ENCODE measurements around the gene OTUB2.

The OTUB2 gene

DNA sequence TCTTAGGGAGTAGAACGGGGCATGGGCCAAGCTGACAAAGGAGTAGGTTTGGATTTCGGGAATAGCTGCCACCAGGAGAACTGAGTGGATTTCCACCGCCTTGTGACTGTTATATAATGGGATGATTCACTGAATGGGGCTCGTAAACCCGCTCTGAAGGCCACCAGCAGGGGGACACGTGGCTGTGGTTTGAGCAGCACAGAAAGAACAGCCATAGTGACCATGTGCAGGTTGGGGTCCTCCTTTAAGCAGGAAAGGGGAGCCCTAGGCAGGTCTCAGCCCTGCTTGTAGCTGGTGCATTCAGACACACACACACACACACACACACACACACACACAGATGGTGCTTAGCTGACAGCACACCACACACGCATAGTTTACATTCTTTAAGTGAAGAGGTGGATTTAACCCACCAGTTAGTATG lies 41.1 kb upstream of the OTUB2 start:
- Histone ChIP-seq H3K9me3 (ENCODE audit: control insufficient read depth, low read length) (no peaks in the 10 kb centered on the region), H3K27ac (ENCODE audit: low read depth, low read length, severe bottlenecking) (no peak overlapping the region), H3K36me3 (ENCODE audit: control insufficient read depth, insufficient read depth, low read length) (no peaks in the 10 kb centered on the region), H3K4me3 (ENCODE audit: extremely low read depth, insufficient read depth, low read length, poor library complexity, severe bottlenecking) (no peak overlapping the region), H3K4me1 (ENCODE audit: control insufficient read depth, insufficient read depth, low read length, poor library complexity, severe bottlenecking) (peaks cover 4% of the 10 kb centered on the region)
- 25 to 33% methylated on average over 6 of the region's 7 CpGs for WGBS, 2 experiments (ENCODE audit: insufficient coverage in 2 of 2)

GRCh38 chr14:93986955-93987354 lies 39.2 kb upstream of the OTUB2 start:
- Histone ChIP-seq H3K9me3 (ENCODE audit: control insufficient read depth, low read length) (no peaks in the 10 kb centered on the region), H3K36me3 (ENCODE audit: control insufficient read depth, insufficient read depth, low read length) (no peaks in the 10 kb centered on the region), H3K4me1 (ENCODE audit: control insufficient read depth, insufficient read depth, low read length, poor library complexity, severe bottlenecking) (peaks cover 4% of the 10 kb centered on the region), H3K27ac (ENCODE audit: low read depth, low read length, severe bottlenecking) (no peak overlapping the region), H3K4me3 (ENCODE audit: extremely low read depth, insufficient read depth, low read length, poor library complexity, severe bottlenecking) (no peak overlapping the region)
- WGBS, 2 experiments (ENCODE audit: insufficient coverage in 2 of 2): 65 to 77% methylated on average over 8 to 9 of the region's 9 CpGs

DNA sequence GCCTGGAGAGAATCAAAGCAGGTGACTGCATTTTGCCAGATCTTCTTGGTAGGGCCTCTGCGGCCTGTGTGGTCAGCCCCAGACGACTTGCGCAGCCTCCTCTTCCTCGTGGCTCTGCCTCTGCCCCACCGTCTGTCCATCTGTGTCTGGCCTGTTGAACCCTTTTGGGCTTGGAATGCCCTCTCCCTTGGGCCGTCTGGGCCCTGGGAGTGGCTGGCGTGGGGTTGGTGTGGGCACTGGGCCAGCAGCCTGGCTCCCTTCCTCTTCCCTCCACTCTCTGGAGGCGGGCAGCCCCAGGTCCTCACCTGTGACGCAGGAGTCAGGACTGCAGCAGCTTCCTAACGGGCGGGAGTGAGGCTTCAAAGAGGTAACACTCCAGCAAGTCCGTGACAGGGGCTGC lies 38.8 kb upstream of the OTUB2 start:
- WGBS, 2 experiments (ENCODE audit: insufficient coverage in 2 of 2): 76 to 79% methylated on average over 8 of the region's 12 CpGs
- H3K9me3 ChIP-seq (ENCODE audit: control insufficient read depth, low read length): no peaks in the 10 kb centered on the region
- H3K4me3 ChIP-seq (ENCODE audit: extremely low read depth, insufficient read depth, low read length, poor library complexity, severe bottlenecking): no peak overlapping the region
- no peak overlapping the region for H3K27ac ChIP-seq (ENCODE audit: low read depth, low read length, severe bottlenecking)
- peaks cover 4% of the 10 kb centered on the region for H3K4me1 ChIP-seq (ENCODE audit: control insufficient read depth, insufficient read depth, low read length, poor library complexity, severe bottlenecking)
- no peaks in the 10 kb centered on the region for H3K36me3 ChIP-seq (ENCODE audit: control insufficient read depth, insufficient read depth, low read length)

- H3K4me1 ChIP-seq (ENCODE audit: control insufficient read depth, insufficient read depth, low read length, poor library complexity, severe bottlenecking): peaks cover 4% of the 10 kb centered on the region
- 53 to 73% methylated on average over 1 to 3 of the region's 3 CpGs for WGBS, 2 experiments (ENCODE audit: insufficient coverage in 2 of 2)
These were observed 38.2 kb upstream of the OTUB2 start for GRCh38 chr14:93987815-93988476.

GRCh38 chr14:93989939-93990338 lies 36.2 kb upstream of the OTUB2 start:
- Histone ChIP-seq H3K4me3 (ENCODE audit: extremely low read depth, insufficient read depth, low read length, poor library complexity, severe bottlenecking) (no peak overlapping the region), H3K27ac (ENCODE audit: low read depth, low read length, severe bottlenecking) (no peak overlapping the region), H3K4me1 (ENCODE audit: control insufficient read depth, insufficient read depth, low read length, poor library complexity, severe bottlenecking) (no peaks in the 10 kb centered on the region), H3K9me3 (ENCODE audit: control insufficient read depth, low read length) (no peaks in the 10 kb centered on the region), H3K36me3 (ENCODE audit: control insufficient read depth, insufficient read depth, low read length) (no peaks in the 10 kb centered on the region)
- WGBS, 2 experiments (ENCODE audit: insufficient coverage in 2 of 2): 63 to 100% methylated on average over 2 of the region's 4 CpGs

More at GRCh38 chr14:93987815-93988476, 38.2 kb upstream of the OTUB2 start:
- Histone ChIP-seq H3K4me3 (ENCODE audit: extremely low read depth, insufficient read depth, low read length, poor library complexity, severe bottlenecking) (no peak overlapping the region), H3K27ac (ENCODE audit: low read depth, low read length, severe bottlenecking) (no peak overlapping the region), H3K9me3 (ENCODE audit: control insufficient read depth, low read length) (no peaks in the 10 kb centered on the region), H3K36me3 (ENCODE audit: control insufficient read depth, insufficient read depth, low read length) (no peaks in the 10 kb centered on the region)

GRCh38 chr14:93991212-93991611 lies 34.9 kb upstream of the OTUB2 start:
- H3K4me1 ChIP-seq (ENCODE audit: control insufficient read depth, insufficient read depth, low read length, poor library complexity, severe bottlenecking): no peaks in the 10 kb centered on the region
- no peaks in the 10 kb centered on the region for H3K9me3 ChIP-seq (ENCODE audit: control insufficient read depth, low read length)
- no peaks in the 10 kb centered on the region for H3K36me3 ChIP-seq (ENCODE audit: control insufficient read depth, insufficient read depth, low read length)
- H3K4me3 ChIP-seq (ENCODE audit: extremely low read depth, insufficient read depth, low read length, poor library complexity, severe bottlenecking): no peak overlapping the region
- no peak overlapping the region for H3K27ac ChIP-seq (ENCODE audit: low read depth, low read length, severe bottlenecking)
- 91% methylated on average over 7 to 10 of the region's 10 CpGs for whole genome bisulfite sequencing, 2 experiments (ENCODE audit: insufficient coverage in 2 of 2)

GRCh38 chr14:93991649-93992048 lies 34.5 kb upstream of the OTUB2 start:
- Histone ChIP-seq H3K27ac (ENCODE audit: low read depth, low read length, severe bottlenecking) (no peak overlapping the region), H3K4me1 (ENCODE audit: control insufficient read depth, insufficient read depth, low read length, poor library complexity, severe bottlenecking) (no peaks in the 10 kb centered on the region), H3K36me3 (ENCODE audit: control insufficient read depth, insufficient read depth, low read length) (no peaks in the 10 kb centered on the region), H3K9me3 (ENCODE audit: control insufficient read depth, low read length) (no peaks in the 10 kb centered on the region), H3K4me3 (ENCODE audit: extremely low read depth, insufficient read depth, low read length, poor library complexity, severe bottlenecking) (no peak overlapping the region)
- 91 to 95% methylated on average over 4 of the region's 4 CpGs for WGBS, 2 experiments (ENCODE audit: insufficient coverage in 2 of 2)

DNA sequence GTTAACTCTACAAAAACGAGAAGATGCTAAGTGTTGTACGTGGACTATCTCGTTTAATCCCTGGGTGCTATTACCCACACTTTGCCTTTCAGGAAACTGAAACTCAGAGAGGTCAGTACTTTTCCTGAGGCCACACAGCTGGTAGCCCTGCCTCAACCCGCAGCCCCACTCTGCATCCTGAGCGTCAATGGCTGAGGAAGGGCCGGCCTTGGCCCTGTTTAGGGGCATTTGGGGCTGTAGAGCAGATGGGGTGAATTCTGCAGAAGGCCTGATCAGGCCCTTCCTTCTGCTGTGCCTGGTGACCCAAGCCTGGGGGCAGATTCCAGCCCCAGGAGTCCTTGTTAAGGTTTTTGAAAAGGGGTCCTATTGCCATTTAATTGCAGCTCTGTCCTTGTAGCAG lies 32.8 kb upstream of the OTUB2 start:
- H3K4me3 ChIP-seq (ENCODE audit: extremely low read depth, insufficient read depth, low read length, poor library complexity, severe bottlenecking): no peak overlapping the region
- 93% methylated on average over 2 to 6 of the region's 6 CpGs for WGBS, 2 experiments (ENCODE audit: insufficient coverage in 2 of 2)
- no peak overlapping the region for H3K27ac ChIP-seq (ENCODE audit: low read depth, low read length, severe bottlenecking)
- no peaks in the 10 kb centered on the region for H3K4me1 ChIP-seq (ENCODE audit: control insufficient read depth, insufficient read depth, low read length, poor library complexity, severe bottlenecking)
- H3K9me3 ChIP-seq (ENCODE audit: control insufficient read depth, low read length): no peaks in the 10 kb centered on the region
- H3K36me3 ChIP-seq (ENCODE audit: control insufficient read depth, insufficient read depth, low read length): no peaks in the 10 kb centered on the region

DNA sequence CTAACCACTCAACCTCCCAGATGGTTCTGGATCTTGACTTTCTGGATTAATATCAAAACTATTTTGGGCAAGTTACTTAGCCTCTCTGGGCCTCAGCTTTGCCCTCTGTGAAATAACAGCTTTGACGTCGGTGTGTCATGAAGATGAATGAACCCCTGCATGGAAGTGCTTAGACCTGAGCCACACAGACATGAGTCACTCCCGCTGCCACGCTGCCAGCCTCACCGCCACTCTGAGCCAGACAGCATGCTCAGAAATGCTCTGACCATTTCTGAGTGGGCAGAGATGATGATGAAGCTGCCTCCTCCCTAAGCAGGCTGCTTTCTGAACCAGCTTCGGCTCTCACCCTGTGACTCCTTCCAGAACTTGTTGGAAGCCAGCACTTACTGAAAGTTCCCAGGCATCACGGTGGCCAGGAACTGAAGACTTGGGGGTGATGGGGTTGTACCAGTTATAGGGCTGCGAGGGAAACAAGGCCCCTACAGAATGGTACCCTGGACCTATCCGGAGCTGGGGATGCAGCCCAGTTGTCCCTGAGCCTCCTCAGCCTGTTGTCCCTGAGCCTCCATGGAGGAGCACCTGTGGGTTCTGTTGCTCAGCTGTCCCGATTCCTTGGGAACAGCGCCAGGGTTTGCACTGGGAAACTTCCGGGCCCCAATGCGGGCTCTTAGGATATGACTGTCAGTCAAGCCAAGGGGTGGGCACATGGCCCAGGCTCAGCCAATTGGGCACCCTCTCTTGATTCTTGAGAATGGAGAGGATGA lies 31.0 kb upstream of the OTUB2 start:
- no peaks in the 10 kb centered on the region for H3K9me3 ChIP-seq (ENCODE audit: control insufficient read depth, low read length)
- no peak overlapping the region for H3K27ac ChIP-seq (ENCODE audit: low read depth, low read length, severe bottlenecking)
- H3K4me1 ChIP-seq (ENCODE audit: control insufficient read depth, insufficient read depth, low read length, poor library complexity, severe bottlenecking): no peaks in the 10 kb centered on the region
- H3K36me3 ChIP-seq (ENCODE audit: control insufficient read depth, insufficient read depth, low read length): no peaks in the 10 kb centered on the region
- H3K4me3 ChIP-seq (ENCODE audit: extremely low read depth, insufficient read depth, low read length, poor library complexity, severe bottlenecking): no peak overlapping the region
- WGBS, 2 experiments (ENCODE audit: insufficient coverage in 2 of 2): 85 to 86% methylated on average over 11 to 12 of the region's 13 CpGs

- H3K27ac ChIP-seq (ENCODE audit: low read depth, low read length, severe bottlenecking): no peak overlapping the region
- no peaks in the 10 kb centered on the region for H3K4me1 ChIP-seq (ENCODE audit: control insufficient read depth, insufficient read depth, low read length, poor library complexity, severe bottlenecking)
- no peaks in the 10 kb centered on the region for H3K36me3 ChIP-seq (ENCODE audit: control insufficient read depth, insufficient read depth, low read length)
- H3K4me3 ChIP-seq (ENCODE audit: extremely low read depth, insufficient read depth, low read length, poor library complexity, severe bottlenecking): no peak overlapping the region
- H3K9me3 ChIP-seq (ENCODE audit: control insufficient read depth, low read length): no peaks in the 10 kb centered on the region
- 69% methylated on average over 6 of the region's 8 CpGs; no CpG with 5 or more reads in 1 of the 2 experiments for WGBS, 2 experiments (ENCODE audit: insufficient coverage in 2 of 2)
These were observed 29.9 kb upstream of the OTUB2 start for GRCh38 chr14:93996130-93996695.

GRCh38 chr14:93997082-93997481 lies 29.1 kb upstream of the OTUB2 start, which contains the start of gene CCDC197:
Gene CCDC197, plus strand, starts transcription at chr14:93997301. Its CDS starts 831 bp downstream, at chr14:93998132.
- Histone ChIP-seq H3K27ac (ENCODE audit: low read depth, low read length, severe bottlenecking) (no peak within 1 kb of the TSS), H3K4me1 (ENCODE audit: control insufficient read depth, insufficient read depth, low read length, poor library complexity, severe bottlenecking) (no peaks in the 10 kb centered on the region), H3K36me3 (ENCODE audit: control insufficient read depth, insufficient read depth, low read length) (no peaks in the 10 kb centered on the region), H3K4me3 (ENCODE audit: extremely low read depth, insufficient read depth, low read length, poor library complexity, severe bottlenecking) (no peak within 1 kb of the TSS), H3K9me3 (ENCODE audit: control insufficient read depth, low read length) (no peaks in the 10 kb centered on the region)
- no CpG with 5 or more reads among the region's 1 CpG for WGBS, 2 experiments (ENCODE audit: insufficient coverage in 2 of 2)

Measured in mesodermal cell (in vitro differentiated cells).